Myometrial cell (primary cell): Measurements from ENCODE around the gene LIN7B. TPM values are rescaled to one million over a fixed set of nuclear protein-coding genes. Genes with fewer than 3 reads are reported as not detected.

Experiments
- total RNA-seq: library from RNA; depleted of rRNA; stranded (reverse); fragments of >200 nt; gene quantifications from 2 replicates; pipeline ENCODE4 v1.2.3, GENCODE V29; 2015

The LIN7B gene, protein sequence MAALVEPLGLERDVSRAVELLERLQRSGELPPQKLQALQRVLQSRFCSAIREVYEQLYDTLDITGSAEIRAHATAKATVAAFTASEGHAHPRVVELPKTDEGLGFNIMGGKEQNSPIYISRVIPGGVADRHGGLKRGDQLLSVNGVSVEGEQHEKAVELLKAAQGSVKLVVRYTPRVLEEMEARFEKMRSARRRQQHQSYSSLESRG
- 16.5 and 21.0 TPM in 2 replicates for total RNA-seq

GRCh38 chr19:49113762-49114629 lies at the start of gene LIN7B:
Gene LIN7B (plus strand): TSS chr19:49114370. CDS start chr19:49114405, 35 bp downstream.

DNA sequence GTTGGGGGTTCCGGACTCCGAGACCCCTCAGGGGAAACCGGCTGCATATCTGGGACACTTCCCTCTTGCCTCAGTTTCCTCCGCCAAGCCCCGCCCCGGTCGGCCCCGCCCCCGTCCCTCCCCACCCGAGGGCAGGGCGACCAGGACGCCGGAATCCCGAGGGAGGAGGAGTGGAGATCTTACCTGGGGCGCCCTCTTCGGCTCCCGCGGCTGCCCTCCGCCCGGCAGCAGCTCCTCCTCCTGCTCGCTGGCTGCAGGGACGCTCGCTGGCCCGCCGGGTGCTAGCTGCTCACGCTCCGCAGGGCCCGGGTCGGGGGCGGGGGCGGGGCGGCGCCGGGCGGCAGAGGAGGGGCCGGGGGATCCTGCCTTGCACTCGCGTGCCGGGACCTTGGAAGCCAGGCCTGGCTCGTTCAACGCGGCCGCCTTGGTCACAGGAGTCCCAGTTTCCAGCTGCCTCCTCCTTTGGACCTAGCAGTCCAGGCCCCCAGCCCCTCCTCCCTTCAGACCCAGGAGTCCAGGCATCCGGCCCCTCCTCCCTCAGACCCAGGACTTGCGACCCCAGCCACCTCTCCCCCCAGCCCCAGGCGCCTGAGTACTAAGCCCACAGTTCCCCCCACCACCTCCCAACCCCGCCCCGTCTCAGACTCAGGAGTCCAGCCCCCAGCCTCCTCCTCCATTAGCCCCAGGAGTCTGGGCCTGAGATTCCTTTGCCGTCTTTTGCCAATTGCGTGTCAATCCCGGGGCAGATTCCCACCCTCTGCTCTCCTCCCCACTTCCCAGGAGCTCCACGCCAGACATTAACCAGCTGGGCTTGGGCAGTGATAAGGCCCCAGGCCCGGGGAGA lies 49.2 kb upstream of the LIN7B start, which contains the start of gene NTF4:
Gene NTF4, minus strand, starts transcription at position 51 of the 844 bp plus-strand sequence. CDS start 2,821 bp downstream, outside the sequence.

DNA sequence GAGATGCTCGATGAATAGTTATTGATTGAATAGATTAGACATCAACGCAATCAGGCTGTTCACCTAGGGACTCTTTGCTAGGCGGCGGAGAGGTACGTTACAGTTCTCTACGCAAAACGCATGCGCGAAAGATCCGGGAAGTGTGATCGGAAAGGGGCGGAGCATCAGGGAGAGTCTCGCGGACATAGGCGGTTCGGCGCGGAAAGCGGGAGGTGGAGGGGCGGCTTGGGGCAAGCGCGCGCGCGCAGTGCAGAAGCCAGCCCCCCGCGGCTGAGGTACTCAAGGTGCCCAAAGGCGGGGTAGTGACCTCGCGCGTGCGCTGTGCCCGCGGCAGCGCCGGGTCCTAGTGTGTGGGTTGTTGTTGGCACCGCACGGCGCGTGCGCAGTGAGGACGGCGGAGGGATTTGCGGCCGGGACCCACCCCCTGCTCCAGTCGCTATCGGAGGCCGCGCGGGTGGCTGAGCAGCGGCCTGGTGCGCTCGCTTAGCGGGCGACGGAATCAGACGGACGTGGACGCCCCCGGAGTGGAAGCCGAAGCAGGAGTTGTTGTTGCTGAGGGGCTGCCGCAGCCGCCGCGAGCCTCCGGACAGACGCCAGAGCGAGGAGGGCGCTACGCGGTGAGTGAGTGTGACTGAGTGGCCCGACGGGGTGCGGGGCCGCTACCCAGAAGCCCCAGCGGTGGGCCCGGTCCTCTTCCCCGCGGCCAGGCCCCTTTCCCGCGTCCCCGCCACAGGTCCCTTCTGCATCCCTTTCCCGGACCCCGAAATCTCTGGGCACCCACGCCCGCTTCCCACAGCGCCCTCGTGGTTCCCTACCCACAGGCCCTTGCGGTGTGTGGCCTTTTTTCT lies 28.9 kb upstream of the LIN7B start, which contains the start of gene SNRNP70:
Gene SNRNP70, plus strand, starts transcription at position 432 of the 848 bp plus-strand sequence. CDS start 964 bp downstream, outside the sequence.

GRCh38 chr19:49118565-49119410 lies 4.6 kb downstream of the LIN7B start, which contains the start of gene C19orf73:
Gene C19orf73 (minus strand): TSS chr19:49119143. CDS start chr19:49119022, 121 bp downstream.

DNA sequence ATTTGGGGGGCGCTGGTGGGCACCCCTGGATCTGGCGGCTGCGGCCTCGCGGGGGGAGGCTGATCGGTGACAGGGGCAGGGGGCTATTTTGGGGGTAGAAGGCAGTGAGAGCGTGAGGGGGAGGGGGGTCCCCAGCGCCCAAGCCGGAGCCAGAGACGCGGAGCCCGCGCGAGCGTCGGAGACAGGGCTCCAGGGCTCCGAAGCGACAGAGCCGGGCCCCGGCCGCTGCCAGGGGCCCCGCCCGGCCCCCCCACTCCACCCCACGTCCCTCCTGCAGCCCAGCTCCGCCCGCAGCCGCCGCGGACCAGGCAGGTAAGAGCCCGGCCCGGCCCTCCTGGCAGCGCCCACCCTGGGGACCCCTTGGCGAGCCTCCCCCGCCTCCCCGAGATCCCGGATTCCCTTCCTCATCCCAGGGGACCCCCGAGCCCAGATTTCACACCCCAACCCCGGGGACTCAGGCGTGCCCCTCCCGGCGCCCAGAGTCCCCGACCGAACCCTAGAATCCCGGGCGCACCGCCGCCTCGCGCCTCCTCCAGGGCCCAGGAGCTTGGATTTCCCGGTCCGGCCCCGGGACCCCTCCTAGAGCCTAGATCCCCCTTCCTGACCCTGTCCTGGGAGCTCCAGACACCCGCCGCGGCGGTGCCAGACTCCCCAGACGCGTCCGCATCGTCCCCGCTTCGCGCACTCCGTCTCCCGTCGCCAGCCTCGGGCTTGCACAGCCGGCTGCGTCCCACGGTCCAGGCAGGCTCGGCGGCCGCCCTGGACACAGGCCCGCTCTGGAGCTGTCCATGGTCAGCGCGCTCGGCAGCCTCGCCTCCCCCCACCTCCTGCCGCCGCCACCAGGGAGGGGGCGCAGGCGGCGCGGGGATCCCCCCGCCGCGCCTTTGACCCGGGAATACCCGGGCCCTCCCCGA lies 5.5 kb downstream of the LIN7B start, which contains the start of gene PPFIA3:
Gene PPFIA3, plus strand, starts transcription at position 134 of the 914 bp plus-strand sequence. CDS start 8,330 bp downstream, outside the sequence.

GRCh38 chr19:49155005-49155819 lies 41.0 kb downstream of the LIN7B start, which contains the start of gene HRC:
Gene HRC (minus strand): TSS chr19:49155396. CDS start chr19:49155237, 159 bp downstream.

GRCh38 chr19:49157445-49158224 lies 43.5 kb downstream of the LIN7B start, which contains the start of gene TRPM4:
Gene TRPM4 (plus strand): TSS chr19:49157792. CDS start chr19:49157867, 75 bp downstream.

Other genes with a start within 250 kb of the LIN7B start
- gene PLEKHA4, start 245.8 kb upstream of the LIN7B start, total RNA-seq: 24.3 and 32.3 TPM in 2 replicates
- 35.1 and 39.8 TPM in 2 replicates for gene PPP1R15A, start 241.9 kb upstream of the LIN7B start, total RNA-seq
- gene TULP2, start 215.6 kb upstream of the LIN7B start, total RNA-seq: not detected in 2 replicates
- gene NUCB1, start 214.1 kb upstream of the LIN7B start, total RNA-seq: 188 and 245 TPM in 2 replicates
- not detected in 2 replicates for gene DHDH, start 180.7 kb upstream of the LIN7B start, total RNA-seq
- 189 and 226 TPM in 2 replicates for gene BAX, start 159.5 kb upstream of the LIN7B start, total RNA-seq
- 3,594 and 3,702 TPM in 2 replicates for gene FTL, start 149.1 kb upstream of the LIN7B start, total RNA-seq
- gene GYS1, start 121.1 kb upstream of the LIN7B start, total RNA-seq: 38.1 and 43.8 TPM in 2 replicates
- 336 and 350 TPM in 2 replicates for gene RUVBL2, start 120.5 kb upstream of the LIN7B start, total RNA-seq
- not detected in 2 replicates for gene LHB, start 97.3 kb upstream of the LIN7B start, total RNA-seq
- not detected in 2 replicates for gene CGB3, start 90.0 kb upstream of the LIN7B start, total RNA-seq
- not detected in 2 replicates for gene CGB2, start 82.5 kb upstream of the LIN7B start, total RNA-seq
- not detected in 2 replicates for gene CGB1, start 77.5 kb upstream of the LIN7B start, total RNA-seq
- not detected in 2 replicates for gene CGB5, start 70.5 kb upstream of the LIN7B start, total RNA-seq
- not detected in 2 replicates for gene CGB8, start 65.3 kb upstream of the LIN7B start, total RNA-seq
- 0.29 and 0.53 TPM in 2 replicates for gene CGB7, start 56.6 kb upstream of the LIN7B start, total RNA-seq
- not detected in 2 replicates for gene NTF4, start 49.6 kb upstream of the LIN7B start, total RNA-seq
- not detected in 2 replicates for gene KCNA7, start 41.7 kb upstream of the LIN7B start, total RNA-seq
- 165 and 195 TPM in 2 replicates for gene SNRNP70, start 28.9 kb upstream of the LIN7B start, total RNA-seq
- gene C19orf73, start 4.8 kb downstream of the LIN7B start, total RNA-seq: 2.3 and 6.3 TPM in 2 replicates
- gene PPFIA3, start 5.2 kb downstream of the LIN7B start, total RNA-seq: 1.2 and 1.8 TPM in 2 replicates
- gene HRC, start 41.0 kb downstream of the LIN7B start, total RNA-seq: not detected in 2 replicates
- 18.5 and 19.0 TPM in 2 replicates for gene TRPM4, start 43.4 kb downstream of the LIN7B start, total RNA-seq
- gene SLC6A16, start 210.8 kb downstream of the LIN7B start, total RNA-seq: not detected in 2 replicates
- gene CD37, start 221.0 kb downstream of the LIN7B start, total RNA-seq: not detected in 2 replicates
- 36.0 and 38.9 TPM in 2 replicates for gene TEAD2, start 248.0 kb downstream of the LIN7B start, total RNA-seq
- gene DKKL1, start 249.5 kb downstream of the LIN7B start, total RNA-seq: 0.29 TPM in 1 of 2 replicates, not detected in the other